ENCODE data around the gene ZBTB16. TPM values are rescaled to one million over a fixed set of nuclear protein-coding genes. Genes with fewer than 3 reads are reported as not detected.

The ZBTB16 gene
- total and polyA plus RNA-seq, 11 donors: 15.3 to 130 (median 62.8) TPM

DNA sequence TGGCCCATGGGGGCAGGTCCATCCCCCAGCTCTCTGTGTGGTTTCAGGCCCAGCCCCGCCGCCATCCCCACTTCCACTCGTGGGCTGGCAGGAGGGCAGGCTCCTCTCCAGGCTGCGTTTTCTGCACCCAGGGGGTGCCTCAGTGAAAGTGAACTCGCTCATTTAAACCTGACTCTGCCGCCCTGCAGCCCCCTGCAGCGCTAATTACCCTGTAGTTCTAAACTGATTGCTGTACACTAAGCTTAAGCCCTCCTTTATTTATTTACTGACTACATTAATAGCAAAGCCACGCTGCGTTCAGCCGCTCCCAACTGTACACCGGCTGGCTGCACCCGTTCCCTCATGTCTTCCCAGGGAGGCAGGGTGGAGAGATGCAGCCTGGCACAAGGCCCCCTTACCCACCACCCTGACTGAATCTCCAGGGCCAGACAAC, 200.1 kb downstream of the ZBTB16 start:
- Histone ChIP-seq H3K4me1 (peaks cover 0 to 76% (median 48%) of the 10 kb centered on the region in 12 donors), H3K36me3 (peaks cover 0 to 8% (median 0%) of the 10 kb centered on the region in 9 donors), H3K9me3 (no peaks in the 10 kb centered on the region), H3K4me3 (peak overlapping the region in 1 of 12 donors; percentile 36), H3K27me3 (no peaks in the 10 kb centered on the region), H3K27ac (peak overlapping the region in 9 of 12 donors; percentile 56 to 85 (median 79))
- DNase-seq (no peak), ATAC-seq (no peak)
- intact Hi-C loops (cut with DNase I): loop anchor here in 8 of 10 donors (5.0 to 10.0 kb wide), 6 partner anchors 57 to 202 kb away; partner anchors contain the start of gene ZBTB16 (in 1 of the 8)
- 77 to 85% (median 80%) methylated on average over 8 to 12 of the region's 12 CpGs for WGBS, 4 donors
- TF ChIP-seq, protein P1, sequence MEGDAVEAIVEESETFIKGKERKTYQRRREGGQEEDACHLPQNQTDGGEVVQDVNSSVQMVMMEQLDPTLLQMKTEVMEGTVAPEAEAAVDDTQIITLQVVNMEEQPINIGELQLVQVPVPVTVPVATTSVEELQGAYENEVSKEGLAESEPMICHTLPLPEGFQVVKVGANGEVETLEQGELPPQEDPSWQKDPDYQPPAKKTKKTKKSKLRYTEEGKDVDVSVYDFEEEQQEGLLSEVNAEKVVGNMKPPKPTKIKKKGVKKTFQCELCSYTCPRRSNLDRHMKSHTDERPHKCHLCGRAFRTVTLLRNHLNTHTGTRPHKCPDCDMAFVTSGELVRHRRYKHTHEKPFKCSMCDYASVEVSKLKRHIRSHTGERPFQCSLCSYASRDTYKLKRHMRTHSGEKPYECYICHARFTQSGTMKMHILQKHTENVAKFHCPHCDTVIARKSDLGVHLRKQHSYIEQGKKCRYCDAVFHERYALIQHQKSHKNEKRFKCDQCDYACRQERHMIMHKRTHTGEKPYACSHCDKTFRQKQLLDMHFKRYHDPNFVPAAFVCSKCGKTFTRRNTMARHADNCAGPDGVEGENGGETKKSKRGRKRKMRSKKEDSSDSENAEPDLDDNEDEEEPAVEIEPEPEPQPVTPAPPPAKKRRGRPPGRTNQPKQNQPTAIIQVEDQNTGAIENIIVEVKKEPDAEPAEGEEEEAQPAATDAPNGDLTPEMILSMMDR (IDR thresholded peaks at IDR 0.05): no peak
- no peak for TF ChIP-seq POLR2A (IDR thresholded peaks at IDR 0.05)

DNA sequence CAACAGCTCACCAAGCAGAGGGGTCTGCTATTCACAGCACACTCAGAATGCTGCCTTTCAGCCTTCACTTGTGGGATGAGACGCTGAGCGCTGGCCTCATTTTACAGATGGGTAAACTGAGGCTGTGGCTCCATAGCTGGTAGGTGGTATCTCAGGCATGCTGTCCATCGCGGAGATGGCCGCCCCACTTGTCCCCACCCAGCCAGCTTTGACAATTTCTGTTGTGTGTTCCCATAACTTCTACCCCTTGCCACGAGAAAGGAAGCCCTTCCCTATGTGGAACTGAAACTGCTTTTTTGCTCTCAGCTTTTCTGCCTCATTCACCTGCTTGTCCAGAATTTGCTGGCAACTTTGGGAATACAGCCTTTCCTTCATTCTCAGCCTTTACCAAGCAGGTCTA, 200.6 kb downstream of the ZBTB16 start:
- no peak for TF ChIP-seq POLR2A (IDR thresholded peaks at IDR 0.05)
- TF ChIP-seq, protein P1 (IDR thresholded peaks at IDR 0.05): no peak
- ATAC-seq: no peak
- H3K27me3 ChIP-seq: no peaks in the 10 kb centered on the region
- H3K4me3 ChIP-seq: peak overlapping the region in 1 of 12 donors; percentile 8
- H3K27ac ChIP-seq: peak overlapping the region in 7 of 12 donors; percentile 6 to 85 (median 80)
- intact Hi-C loops (cut with DNase I): loop anchor here (1.0 to 10.0 kb wide), 13 partner anchors 63 to 455 kb away; partner anchors contain the start of gene ZBTB16 (in 6 of the 10)
- WGBS, 4 donors: 84 to 90% (median 89%) methylated on average over 6 of the region's 6 CpGs
- H3K36me3 ChIP-seq: peaks cover 0 to 8% (median 0%) of the 10 kb centered on the region in 9 donors
- no peak for DNase-seq
- peaks cover 0 to 72% (median 48%) of the 10 kb centered on the region in 12 donors for H3K4me1 ChIP-seq
- H3K9me3 ChIP-seq: no peaks in the 10 kb centered on the region

DNA sequence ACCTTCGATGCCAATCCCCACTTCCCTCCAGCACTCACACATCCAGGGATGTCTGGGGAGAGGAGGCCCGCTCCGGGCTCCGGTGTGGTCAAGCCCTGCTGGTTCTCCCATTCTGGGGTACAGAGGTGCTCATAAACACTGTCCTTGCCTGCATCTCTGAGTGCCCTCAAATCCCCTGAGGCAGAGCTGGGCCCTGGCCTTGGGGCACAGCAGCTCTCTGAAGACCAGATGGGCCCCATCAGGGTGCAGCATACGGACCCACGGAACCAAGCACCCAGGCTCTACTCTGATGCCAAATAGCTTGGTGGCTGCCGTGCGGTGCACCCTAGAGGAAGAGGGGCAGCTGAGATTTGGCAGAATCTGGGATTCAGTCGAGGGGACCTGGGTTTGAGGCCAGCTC, 201.0 kb downstream of the ZBTB16 start:
- no peak for TF ChIP-seq POLR2A (IDR thresholded peaks at IDR 0.05)
- TF ChIP-seq, protein P1 (IDR thresholded peaks at IDR 0.05): no peak
- no peaks in the 10 kb centered on the region for H3K9me3 ChIP-seq
- WGBS, 4 donors: 49 to 89% (median 56%) methylated on average over 4 to 9 of the region's 9 CpGs
- H3K4me1 ChIP-seq: peaks cover 0 to 69% (median 48%) of the 10 kb centered on the region in 12 donors
- DNase-seq: peak in 1 of 5 donors; percentile 40
- H3K27me3 ChIP-seq: no peaks in the 10 kb centered on the region
- peak overlapping the region in 1 of 12 donors; percentile 8 for H3K4me3 ChIP-seq
- peak overlapping the region in 6 of 12 donors; percentile 4 to 85 (median 78) for H3K27ac ChIP-seq
- H3K36me3 ChIP-seq: peaks cover 0 to 8% (median 0%) of the 10 kb centered on the region in 9 donors
- peak in 3 of 4 donors; percentile 1 to 3 (median 1) for ATAC-seq
- intact Hi-C loops (cut with DNase I): loop anchor here (1.0 to 10.0 kb wide), 13 partner anchors 63 to 456 kb away; partner anchors contain the start of gene ZBTB16 (in 6 of the 10)

DNA sequence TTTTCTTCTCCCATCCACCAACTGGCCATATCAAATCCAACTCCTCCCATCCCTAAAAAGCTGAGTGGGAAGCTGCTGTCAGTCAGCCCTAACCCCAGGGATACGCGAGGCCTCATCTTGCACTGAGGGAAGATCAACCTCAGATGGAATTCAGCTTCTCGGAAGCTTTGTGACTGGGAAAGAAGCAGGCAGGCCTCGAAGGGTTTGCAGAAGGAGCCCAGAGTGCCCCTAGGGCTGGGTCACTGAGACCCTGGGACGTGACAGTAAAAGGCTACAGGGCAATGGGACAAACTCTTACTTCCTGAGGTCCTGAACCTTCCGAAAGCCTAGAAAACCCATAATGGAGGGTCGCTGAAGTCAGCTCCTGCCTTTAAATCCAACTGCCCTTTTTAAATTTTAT, 202.3 kb downstream of the ZBTB16 start:
- TF ChIP-seq, protein P1 (IDR thresholded peaks at IDR 0.05): no peak
- TF ChIP-seq POLR2A (IDR thresholded peaks at IDR 0.05): no peak
- Histone ChIP-seq H3K4me1 (peaks cover 0 to 58% (median 43%) of the 10 kb centered on the region in 12 donors), H3K4me3 (no peak overlapping the region), H3K9me3 (no peaks in the 10 kb centered on the region), H3K27me3 (no peaks in the 10 kb centered on the region), H3K36me3 (no peaks in the 10 kb centered on the region), H3K27ac (peak overlapping the region in 1 of 12 donors; percentile 80)
- 76 to 88% (median 80%) methylated on average over 7 of the region's 7 CpGs for WGBS, 4 donors
- intact Hi-C loops (cut with DNase I): loop anchor here (1.0 to 10.0 kb wide), 17 partner anchors 64 to 457 kb away; partner anchors contain the start of gene ZBTB16 (in 6 of the 10)
- ATAC-seq (no peak), DNase-seq (no peak)

Measured in heart left ventricle (tissue), 16 donors.